Measurements from ENCODE around the gene RNF8.

RNF8 gene

DNA sequence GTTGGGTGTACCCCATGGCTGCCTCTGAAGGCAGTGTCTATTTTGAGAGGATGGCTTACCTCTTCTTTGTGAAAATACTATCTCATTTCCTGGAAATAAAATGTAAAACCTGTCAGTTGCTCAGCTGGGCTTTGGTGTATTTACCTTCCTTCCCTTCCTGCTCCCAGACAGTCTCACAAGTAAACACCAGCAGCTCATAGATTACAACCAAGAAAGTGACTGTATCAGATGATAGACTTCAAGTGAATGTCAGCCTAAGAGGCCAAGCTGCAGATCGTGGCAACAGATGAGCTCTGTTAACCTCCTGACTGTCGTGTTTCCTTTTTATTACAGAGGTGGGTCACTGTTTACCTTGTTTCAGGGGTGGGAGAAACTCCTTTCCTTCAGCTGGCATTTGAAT lies 37.3 kb downstream of the RNF8 start:
- TF ChIP-seq OSR1 (CRISPR knock-in tag; IDR thresholded peaks at IDR 0.05) (no peak), BACH2 (CRISPR knock-in tag; IDR thresholded peaks at IDR 0.05; ENCODE audit: borderline replicate concordance) (no peak), PATZ1 (CRISPR knock-in tag; IDR thresholded peaks at IDR 0.05; ENCODE audit: borderline replicate concordance) (no peak), TCF4 (CRISPR knock-in tag; IDR thresholded peaks at IDR 0.05; ENCODE audit: borderline replicate concordance) (no peak)

DNA sequence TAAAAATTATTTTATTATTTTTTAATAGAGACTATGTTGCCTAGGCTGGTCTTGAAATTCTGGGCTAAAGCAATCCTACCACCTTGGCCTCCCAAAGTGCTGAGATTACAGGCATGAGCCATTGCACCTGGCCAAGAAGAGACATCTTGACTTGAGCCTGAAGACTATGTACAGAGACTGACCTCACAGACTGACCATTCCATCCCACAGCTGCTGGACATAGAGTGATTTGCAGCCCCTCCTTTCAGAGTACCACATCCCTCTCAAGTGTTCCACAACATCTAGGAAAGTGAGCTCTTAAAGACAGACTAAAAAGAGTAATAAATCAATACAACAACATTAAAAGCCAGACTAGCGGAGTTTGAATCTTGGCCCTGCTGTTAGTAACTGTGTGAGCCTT lies 39.0 kb downstream of the RNF8 start:
- no peak for TF ChIP-seq ESRRG (CRISPR knock-in tag; IDR thresholded peaks at IDR 0.05)
- no peak for TF ChIP-seq OSR1 (CRISPR knock-in tag; IDR thresholded peaks at IDR 0.05)
- no peak for TF ChIP-seq SNAI2 (CRISPR knock-in tag; IDR thresholded peaks at IDR 0.05)
- no peak for TF ChIP-seq ZNF8 (CRISPR knock-in tag; IDR thresholded peaks at IDR 0.05)
- TF ChIP-seq GLIS3 (CRISPR knock-in tag; IDR thresholded peaks at IDR 0.05), result no peak
- TF ChIP-seq BACH2 (CRISPR knock-in tag; IDR thresholded peaks at IDR 0.05; ENCODE audit: borderline replicate concordance), result no peak
- no peak for TF ChIP-seq PPARA (CRISPR knock-in tag; IDR thresholded peaks at IDR 0.05; ENCODE audit: borderline replicate concordance)
- TF ChIP-seq ZC3H10 (CRISPR knock-in tag; IDR thresholded peaks at IDR 0.05), result no peak
- TF ChIP-seq PATZ1 (CRISPR knock-in tag; IDR thresholded peaks at IDR 0.05; ENCODE audit: borderline replicate concordance), result no peak
- TF ChIP-seq POU6F1 (CRISPR knock-in tag; IDR thresholded peaks at IDR 0.05; ENCODE audit: borderline replicate concordance, low read depth), result no peak
- TF ChIP-seq RARB (CRISPR knock-in tag; IDR thresholded peaks at IDR 0.05), result no peak
- TF ChIP-seq ZNF565 (CRISPR knock-in tag; conservative IDR thresholded peaks at IDR 0.05; ENCODE audit: low read depth), result no peak
- ATAC-seq, result no peak

More for the DNA sequence above, 37.3 kb downstream of the RNF8 start:
- ATAC-seq, result no peak

GRCh38 chr6:37393381-37393929 lies 39.7 kb downstream of the RNF8 start:
- no peak for ATAC-seq
- TF ChIP-seq ZNF565 (CRISPR knock-in tag; conservative IDR thresholded peaks at IDR 0.05; ENCODE audit: low read depth) (no peak), POU6F1 (CRISPR knock-in tag; IDR thresholded peaks at IDR 0.05; ENCODE audit: borderline replicate concordance, low read depth) (no peak), ISL1 (CRISPR knock-in tag; IDR thresholded peaks at IDR 0.05) (no peak), ZFP3 (CRISPR knock-in tag; IDR thresholded peaks at IDR 0.05) (no peak), ARNTL (CRISPR knock-in tag; IDR thresholded peaks at IDR 0.05; ENCODE audit: borderline replicate concordance, low read depth) (no peak), RARB (CRISPR knock-in tag; IDR thresholded peaks at IDR 0.05) (no peak)

- TF ChIP-seq ZC3H10 (CRISPR knock-in tag; IDR thresholded peaks at IDR 0.05) (no peak), CSRNP3 (CRISPR knock-in tag; IDR thresholded peaks at IDR 0.05) (no peak), ZFP30 (CRISPR knock-in tag; IDR thresholded peaks at IDR 0.05) (no peak), TCF4 (CRISPR knock-in tag; IDR thresholded peaks at IDR 0.05; ENCODE audit: borderline replicate concordance) (no peak), ZNF70 (CRISPR knock-in tag; IDR thresholded peaks at IDR 0.05) (no peak), POU6F1 (CRISPR knock-in tag; IDR thresholded peaks at IDR 0.05; ENCODE audit: borderline replicate concordance, low read depth) (no peak), SNAI2 (CRISPR knock-in tag; IDR thresholded peaks at IDR 0.05) (no peak), ZNF8 (CRISPR knock-in tag; IDR thresholded peaks at IDR 0.05) (no peak), ARNTL (CRISPR knock-in tag; IDR thresholded peaks at IDR 0.05; ENCODE audit: borderline replicate concordance, low read depth) (no peak), RARB (CRISPR knock-in tag; IDR thresholded peaks at IDR 0.05) (no peak), GLIS3 (CRISPR knock-in tag; IDR thresholded peaks at IDR 0.05) (no peak)
Observed at GRCh38 chr6:37396571-37397180, 42.9 kb downstream of the RNF8 start.

More at GRCh38 chr6:37396571-37397180, 42.9 kb downstream of the RNF8 start:
- ATAC-seq, result 0 out of 3 replicates have a peak, but pooled peaks have one; percentile 26
